ENCODE data around the gene SRPK2. TPM values are rescaled to one million over a fixed set of nuclear protein-coding genes. Genes with fewer than 3 reads are reported as not detected.
A peak's percentile ranks its signal among the peaks of the same experiment; 100 is the strongest.

Gene SRPK2
- total and polyA plus RNA-seq, 2 of the 13 experiments (the other 11 are each of a cell fraction or from before 2014, with no cell fraction given), result 10.1 to 22.3 TPM

DNA sequence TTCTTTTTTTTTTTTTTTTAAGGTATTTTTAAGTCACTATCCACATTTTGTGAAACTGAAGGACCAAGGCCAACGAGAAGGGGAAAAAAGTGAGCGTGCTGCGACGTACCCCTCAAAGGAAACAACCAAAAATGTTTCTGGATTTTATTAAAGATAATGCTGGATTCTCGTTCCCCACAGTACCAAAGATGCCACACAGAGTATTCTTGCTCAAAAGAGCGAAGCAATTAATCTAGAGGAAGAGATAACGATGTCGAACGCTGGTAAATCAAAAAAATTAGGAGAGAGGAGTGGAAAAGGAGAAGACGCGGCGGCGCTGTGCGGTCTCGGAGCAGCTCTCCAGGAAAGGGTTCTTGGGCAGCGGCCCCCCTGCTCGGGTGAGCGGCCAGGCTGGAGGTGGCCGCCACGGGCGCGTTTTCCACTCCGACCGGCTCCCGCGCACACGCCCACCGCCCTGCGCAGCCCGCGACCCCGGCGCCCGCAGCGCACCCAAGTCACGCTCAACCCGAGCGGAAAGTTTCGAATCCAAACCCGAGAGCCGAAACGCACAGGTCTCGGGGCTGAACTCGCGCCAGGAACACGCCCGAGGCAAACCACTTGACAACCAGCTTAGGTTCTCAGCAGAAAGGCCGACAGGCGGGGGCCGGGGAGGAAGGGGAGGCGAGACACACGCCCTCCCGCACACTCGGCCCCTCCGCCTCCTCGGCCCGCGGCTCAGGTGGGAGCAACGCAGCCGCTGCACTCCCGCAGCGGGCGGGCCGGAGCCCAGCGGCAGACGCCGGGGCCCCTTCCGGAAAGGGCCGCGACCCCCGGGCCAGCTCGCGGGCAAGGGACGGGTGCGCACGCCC lies 989 bp downstream of the SRPK2 start (continued):
- TF ChIP-seq, protein P1, sequence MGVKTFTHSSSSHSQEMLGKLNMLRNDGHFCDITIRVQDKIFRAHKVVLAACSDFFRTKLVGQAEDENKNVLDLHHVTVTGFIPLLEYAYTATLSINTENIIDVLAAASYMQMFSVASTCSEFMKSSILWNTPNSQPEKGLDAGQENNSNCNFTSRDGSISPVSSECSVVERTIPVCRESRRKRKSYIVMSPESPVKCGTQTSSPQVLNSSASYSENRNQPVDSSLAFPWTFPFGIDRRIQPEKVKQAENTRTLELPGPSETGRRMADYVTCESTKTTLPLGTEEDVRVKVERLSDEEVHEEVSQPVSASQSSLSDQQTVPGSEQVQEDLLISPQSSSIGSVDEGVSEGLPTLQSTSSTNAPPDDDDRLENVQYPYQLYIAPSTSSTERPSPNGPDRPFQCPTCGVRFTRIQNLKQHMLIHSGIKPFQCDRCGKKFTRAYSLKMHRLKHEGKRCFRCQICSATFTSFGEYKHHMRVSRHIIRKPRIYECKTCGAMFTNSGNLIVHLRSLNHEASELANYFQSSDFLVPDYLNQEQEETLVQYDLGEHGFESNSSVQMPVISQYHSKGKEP (CRISPR knock-in tag; IDR thresholded peaks at IDR 0.05), result 0 out of 2 replicates have a peak, but pooled peaks have one; percentile 26
- TF ChIP-seq ZIK1 (CRISPR knock-in tag; IDR thresholded peaks at IDR 0.05; ENCODE audit: borderline replicate concordance, low read depth) (no peak), YEATS4 (CRISPR knock-in tag; IDR thresholded peaks at IDR 0.05; ENCODE audit: borderline replicate concordance) (0 out of 2 replicates have a peak, but pooled peaks have one; percentile 54), SRSF1 (optimal IDR thresholded peaks at IDR 0.05; ENCODE audit: low read depth, low read length) (peak; percentile 15), HNRNPK (IDR thresholded peaks at IDR 0.05; ENCODE audit: low read depth, low read length, poor library complexity, severe bottlenecking) (no peak), ERF (CRISPR knock-in tag; IDR thresholded peaks at IDR 0.05) (peak; percentile 60; the same call in 1 of the 2 replicates), TBX2 (CRISPR knock-in tag; IDR thresholded peaks at IDR 0.05; ENCODE audit: borderline replicate concordance) (peak; percentile 32; the same call in 1 of the 2 replicates), SAP130 (CRISPR knock-in tag; IDR thresholded peaks at IDR 0.05; ENCODE audit: low read depth) (no peak; the same call in none of the 2 replicates), ZNF343 (CRISPR knock-in tag; IDR thresholded peaks at IDR 0.05) (no peak), ZNF256 (CRISPR knock-in tag; conservative IDR thresholded peaks at IDR 0.05) (no peak), BRCA1 (CRISPR knock-in tag; IDR thresholded peaks at IDR 0.05) (no peak), ZNF501 (CRISPR knock-in tag; IDR thresholded peaks at IDR 0.05) (peak; percentile 67; the same call in 1 of the 2 replicates), TGIF2 (CRISPR knock-in tag; IDR thresholded peaks at IDR 0.05) (0 out of 2 replicates have a peak, but pooled peaks have one; percentile 55), ZNF296 (CRISPR knock-in tag; conservative IDR thresholded peaks at IDR 0.05) (no peak), FOXK2 (IDR thresholded peaks at IDR 0.05) (no peak), SPEN (CRISPR knock-in tag; IDR thresholded peaks at IDR 0.05; ENCODE audit: low read depth) (peak; percentile 41; the same call in 1 of the 2 replicates), SALL1 (CRISPR knock-in tag; IDR thresholded peaks at IDR 0.05) (peak; percentile 40; the same call in 1 of the 2 replicates), ZNF546 (CRISPR knock-in tag; conservative IDR thresholded peaks at IDR 0.05) (no peak), KLF12 (CRISPR knock-in tag; IDR thresholded peaks at IDR 0.05; ENCODE audit: borderline replicate concordance) (0 out of 2 replicates have a peak, but pooled peaks have one; percentile 12), ZNF720 (CRISPR knock-in tag; IDR thresholded peaks at IDR 0.05) (no peak), ZSCAN12 (CRISPR knock-in tag; IDR thresholded peaks at IDR 0.05) (no peak)
- TF ChIP-seq, protein P2, sequence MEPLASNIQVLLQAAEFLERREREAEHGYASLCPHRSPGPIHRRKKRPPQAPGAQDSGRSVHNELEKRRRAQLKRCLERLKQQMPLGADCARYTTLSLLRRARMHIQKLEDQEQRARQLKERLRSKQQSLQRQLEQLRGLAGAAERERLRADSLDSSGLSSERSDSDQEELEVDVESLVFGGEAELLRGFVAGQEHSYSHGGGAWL (CRISPR knock-in tag; IDR thresholded peaks at IDR 0.05), result peak; percentile 31; the same call in 1 of the 2 replicates
- TF ChIP-seq, protein P3, sequence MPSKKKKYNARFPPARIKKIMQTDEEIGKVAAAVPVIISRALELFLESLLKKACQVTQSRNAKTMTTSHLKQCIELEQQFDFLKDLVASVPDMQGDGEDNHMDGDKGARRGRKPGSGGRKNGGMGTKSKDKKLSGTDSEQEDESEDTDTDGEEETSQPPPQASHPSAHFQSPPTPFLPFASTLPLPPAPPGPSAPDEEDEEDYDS (CRISPR knock-in tag; IDR thresholded peaks at IDR 0.05), result no peak

All from HepG2 (cell line).